ENCODE results near the gene MLH3.
A peak's percentile ranks its signal among the peaks of the same experiment; 100 is the strongest.

The MLH3 gene

GRCh38 chr14:74984236-74985027 is 66.8 kb downstream of the MLH3 start:
- Histone ChIP-seq H3K9me3 (ENCODE audit: low read length) (no peaks in the 10 kb centered on the region), H2AFZ (ENCODE audit: low read depth, low read length) (no peak overlapping the region), H3K36me3 (ENCODE audit: insufficient read depth, low read length) (no peaks in the 10 kb centered on the region), H3K4me3 (ENCODE audit: low read length) (no peak overlapping the region), H3K4me1 (ENCODE audit: insufficient read depth, low read length) (peaks cover 11% of the 10 kb centered on the region), H3K27me3 (ENCODE audit: insufficient read depth, low read length) (no peaks in the 10 kb centered on the region)

DNA sequence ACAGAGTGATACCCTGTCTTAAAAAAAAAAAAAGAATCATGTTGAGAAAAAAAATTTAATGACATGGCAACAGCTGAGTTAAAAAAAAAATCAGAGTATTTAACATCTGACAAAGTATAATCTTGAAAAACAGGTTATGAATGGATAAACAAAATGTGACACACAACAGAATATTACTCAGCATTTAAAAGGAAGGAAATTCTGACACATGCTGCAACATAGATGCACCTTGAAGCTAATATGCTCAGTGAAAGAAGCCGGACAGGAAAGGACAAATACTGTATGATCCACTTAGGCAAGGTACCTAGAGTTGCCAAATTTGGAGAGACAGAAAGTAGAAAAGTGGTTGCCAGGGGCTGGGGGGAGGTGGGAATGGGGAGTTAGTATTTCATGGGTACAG is 67.9 kb downstream of the MLH3 start:
- Histone ChIP-seq H2AFZ (ENCODE audit: low read depth, low read length) (no peak overlapping the region), H3K36me3 (ENCODE audit: insufficient read depth, low read length) (no peaks in the 10 kb centered on the region), H3K4me3 (ENCODE audit: low read length) (no peak overlapping the region), H3K27me3 (ENCODE audit: insufficient read depth, low read length) (no peaks in the 10 kb centered on the region), H3K4me1 (ENCODE audit: insufficient read depth, low read length) (peaks cover 15% of the 10 kb centered on the region), H3K9me3 (ENCODE audit: low read length) (no peaks in the 10 kb centered on the region)

GRCh38 chr14:74982661-74983060 is 68.6 kb downstream of the MLH3 start:
- peaks cover 15% of the 10 kb centered on the region for H3K4me1 ChIP-seq (ENCODE audit: insufficient read depth, low read length)
- no peaks in the 10 kb centered on the region for H3K36me3 ChIP-seq (ENCODE audit: insufficient read depth, low read length)
- no peak overlapping the region for H2AFZ ChIP-seq (ENCODE audit: low read depth, low read length)

DNA sequence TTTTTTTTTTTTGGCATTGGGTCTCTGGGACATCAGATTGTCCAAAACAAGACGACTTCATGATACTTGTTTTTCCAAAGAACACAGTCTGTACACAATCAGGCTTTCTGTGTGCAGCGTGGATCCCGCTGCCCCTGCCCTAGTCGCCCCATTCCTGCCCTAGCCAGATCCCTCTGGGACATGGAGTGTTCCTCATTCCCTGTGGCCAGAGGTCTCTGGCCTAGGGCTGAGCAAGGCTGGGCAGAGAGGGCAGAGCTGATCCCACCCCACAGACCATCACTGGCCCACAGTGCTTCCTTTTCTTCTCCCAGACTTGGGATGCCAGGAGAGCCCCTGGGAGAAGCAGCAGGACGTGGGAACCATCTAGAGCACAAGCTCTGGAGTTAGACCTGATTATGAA is 69.4 kb downstream of the MLH3 start:
- H2AFZ ChIP-seq (ENCODE audit: low read depth, low read length), result no peak overlapping the region
- no peaks in the 10 kb centered on the region for H3K36me3 ChIP-seq (ENCODE audit: insufficient read depth, low read length)
- H3K9me3 ChIP-seq (ENCODE audit: low read length), result no peaks in the 10 kb centered on the region
- H3K27me3 ChIP-seq (ENCODE audit: insufficient read depth, low read length), result no peaks in the 10 kb centered on the region
- H3K4me3 ChIP-seq (ENCODE audit: low read length), result no peak overlapping the region
- H3K4me1 ChIP-seq (ENCODE audit: insufficient read depth, low read length), result peaks cover 19% of the 10 kb centered on the region

More at GRCh38 chr14:74982661-74983060, 68.6 kb downstream of the MLH3 start:
- Histone ChIP-seq H3K27me3 (ENCODE audit: insufficient read depth, low read length) (no peaks in the 10 kb centered on the region), H3K4me3 (ENCODE audit: low read length) (no peak overlapping the region), H3K9me3 (ENCODE audit: low read length) (no peaks in the 10 kb centered on the region)

DNA sequence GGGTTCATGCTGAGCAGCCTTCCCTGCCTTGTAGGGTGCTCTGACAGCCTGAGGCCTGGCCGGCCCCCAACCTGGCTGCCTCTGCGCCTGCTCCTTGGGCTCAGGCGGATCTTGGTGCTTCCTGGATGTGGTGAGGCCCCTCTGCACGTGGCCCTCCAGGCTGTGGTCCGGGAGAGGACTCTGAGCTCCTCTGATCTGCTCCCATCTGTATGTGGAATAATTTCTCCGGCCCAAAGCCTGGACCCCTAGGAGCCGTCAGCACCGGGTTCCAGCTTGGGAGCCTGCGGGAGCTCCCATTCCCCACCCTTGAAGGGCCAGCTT is 69.8 kb downstream of the MLH3 start:
- H3K4me1 ChIP-seq (ENCODE audit: insufficient read depth, low read length), result peaks cover 23% of the 10 kb centered on the region
- no peak overlapping the region for H3K4me3 ChIP-seq (ENCODE audit: low read length)

GRCh38 chr14:74980731-74981461 is 70.4 kb downstream of the MLH3 start:
- Histone ChIP-seq H3K4me1 (ENCODE audit: insufficient read depth, low read length) (peaks cover 28% of the 10 kb centered on the region), H3K9me3 (ENCODE audit: low read length) (no peaks in the 10 kb centered on the region), H3K4me3 (ENCODE audit: low read length) (no peak overlapping the region)

More for the DNA sequence above, 69.8 kb downstream of the MLH3 start:
- H3K36me3 ChIP-seq (ENCODE audit: insufficient read depth, low read length), result no peaks in the 10 kb centered on the region
- no peaks in the 10 kb centered on the region for H3K9me3 ChIP-seq (ENCODE audit: low read length)
- H2AFZ ChIP-seq (ENCODE audit: low read depth, low read length), result no peak overlapping the region
- no peaks in the 10 kb centered on the region for H3K27me3 ChIP-seq (ENCODE audit: insufficient read depth, low read length)

GRCh38 chr14:74980398-74980730 is 70.9 kb downstream of the MLH3 start:
- no peaks in the 10 kb centered on the region for H3K9me3 ChIP-seq (ENCODE audit: low read length)
- no peak overlapping the region for H3K4me3 ChIP-seq (ENCODE audit: low read length)
- H2AFZ ChIP-seq (ENCODE audit: low read depth, low read length), result peak overlapping the region; percentile 49
- H3K27me3 ChIP-seq (ENCODE audit: insufficient read depth, low read length), result no peaks in the 10 kb centered on the region
- no peaks in the 10 kb centered on the region for H3K36me3 ChIP-seq (ENCODE audit: insufficient read depth, low read length)
- peaks cover 33% of the 10 kb centered on the region for H3K4me1 ChIP-seq (ENCODE audit: insufficient read depth, low read length)

More at GRCh38 chr14:74980731-74981461, 70.4 kb downstream of the MLH3 start:
- Histone ChIP-seq H3K36me3 (ENCODE audit: insufficient read depth, low read length) (no peaks in the 10 kb centered on the region), H2AFZ (ENCODE audit: low read depth, low read length) (peak overlapping the region; percentile 49), H3K27me3 (ENCODE audit: insufficient read depth, low read length) (no peaks in the 10 kb centered on the region)

DNA sequence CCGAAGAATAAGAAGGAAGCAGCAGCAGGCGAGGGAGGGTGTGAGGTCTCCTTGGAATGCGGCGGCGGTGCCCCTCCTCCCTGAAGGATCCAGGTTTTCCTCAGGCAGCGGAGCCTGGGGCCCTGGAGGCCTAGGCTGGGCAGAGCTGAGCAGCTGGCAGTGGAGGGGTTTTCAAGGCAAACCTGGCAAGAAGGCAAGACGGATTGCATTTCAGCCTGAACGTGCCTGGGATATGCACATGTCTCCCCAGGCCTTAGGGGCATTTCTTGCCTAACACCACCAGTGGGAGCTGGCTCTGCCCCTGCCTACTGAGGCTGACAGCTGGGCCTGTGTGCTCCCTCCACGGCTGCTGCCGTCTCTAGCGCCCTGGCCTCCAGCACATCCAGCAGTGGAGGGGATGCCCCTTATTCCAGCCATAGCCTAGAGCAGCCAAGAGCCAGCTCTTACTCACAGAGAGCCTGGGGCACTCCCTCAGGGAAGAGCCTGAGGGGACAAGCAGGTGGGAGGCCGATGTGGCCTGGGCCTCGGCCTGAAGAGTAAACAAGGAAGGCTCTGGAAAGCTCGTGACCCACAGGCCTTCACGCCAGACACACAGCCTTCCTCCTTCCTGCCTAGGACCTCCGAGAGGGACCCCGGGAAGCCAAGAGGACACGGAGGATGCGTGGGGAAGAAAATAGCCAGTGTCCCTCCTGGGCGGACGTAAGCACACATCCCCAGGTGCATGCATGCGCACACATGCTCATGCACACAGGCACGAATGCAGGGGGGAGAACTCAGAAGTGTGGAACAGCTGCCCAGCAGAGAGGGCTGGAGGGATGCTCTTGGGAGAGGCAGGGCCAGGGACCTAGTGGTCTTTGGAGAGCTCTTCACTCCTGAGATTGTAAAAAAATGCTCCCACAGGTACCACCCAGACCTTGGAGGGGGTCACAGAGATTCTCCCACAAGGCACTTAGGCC is 71.5 kb downstream of the MLH3 start:
- Histone ChIP-seq H3K36me3 (ENCODE audit: insufficient read depth, low read length) (no peaks in the 10 kb centered on the region), H3K4me1 (ENCODE audit: insufficient read depth, low read length) (peaks cover 40% of the 10 kb centered on the region), H3K4me3 (ENCODE audit: low read length) (no peak overlapping the region), H2AFZ (ENCODE audit: low read depth, low read length) (peak overlapping the region; percentile 49), H3K27me3 (ENCODE audit: insufficient read depth, low read length) (no peaks in the 10 kb centered on the region), H3K9me3 (ENCODE audit: low read length) (no peaks in the 10 kb centered on the region)

DNA sequence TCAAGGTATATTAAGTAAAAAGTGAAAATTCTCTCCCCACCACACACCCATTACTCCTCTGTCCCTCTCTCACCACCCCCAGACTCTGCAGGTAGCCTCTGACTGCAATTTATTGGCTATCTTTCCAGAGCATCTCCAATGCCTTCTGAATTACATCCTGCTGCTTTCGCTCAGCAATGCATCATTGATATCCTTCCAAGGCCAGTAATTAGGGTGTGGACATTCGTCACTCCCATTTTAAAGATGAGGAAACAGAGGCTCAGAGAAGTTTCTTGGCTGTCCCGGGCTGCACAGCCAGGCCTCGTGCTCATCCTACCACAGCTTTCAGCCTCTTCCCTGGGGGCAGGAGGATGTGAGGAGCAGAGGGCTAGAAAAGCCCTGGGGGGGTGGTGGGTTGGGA is 72.2 kb downstream of the MLH3 start:
- no peaks in the 10 kb centered on the region for H3K36me3 ChIP-seq (ENCODE audit: insufficient read depth, low read length)
- H3K4me1 ChIP-seq (ENCODE audit: insufficient read depth, low read length), result peaks cover 47% of the 10 kb centered on the region
- no peak overlapping the region for H2AFZ ChIP-seq (ENCODE audit: low read depth, low read length)
- H3K4me3 ChIP-seq (ENCODE audit: low read length), result no peak overlapping the region
- no peaks in the 10 kb centered on the region for H3K9me3 ChIP-seq (ENCODE audit: low read length)
- H3K27me3 ChIP-seq (ENCODE audit: insufficient read depth, low read length), result no peaks in the 10 kb centered on the region

- Histone ChIP-seq H3K27me3 (ENCODE audit: insufficient read depth, low read length) (no peaks in the 10 kb centered on the region), H3K4me1 (ENCODE audit: insufficient read depth, low read length) (peaks cover 52% of the 10 kb centered on the region), H3K9me3 (ENCODE audit: low read length) (no peaks in the 10 kb centered on the region), H2AFZ (ENCODE audit: low read depth, low read length) (no peak overlapping the region), H3K36me3 (ENCODE audit: insufficient read depth, low read length) (no peaks in the 10 kb centered on the region), H3K4me3 (ENCODE audit: low read length) (no peak overlapping the region)
Observed at GRCh38 chr14:74978416-74978947, 72.8 kb downstream of the MLH3 start.

DNA sequence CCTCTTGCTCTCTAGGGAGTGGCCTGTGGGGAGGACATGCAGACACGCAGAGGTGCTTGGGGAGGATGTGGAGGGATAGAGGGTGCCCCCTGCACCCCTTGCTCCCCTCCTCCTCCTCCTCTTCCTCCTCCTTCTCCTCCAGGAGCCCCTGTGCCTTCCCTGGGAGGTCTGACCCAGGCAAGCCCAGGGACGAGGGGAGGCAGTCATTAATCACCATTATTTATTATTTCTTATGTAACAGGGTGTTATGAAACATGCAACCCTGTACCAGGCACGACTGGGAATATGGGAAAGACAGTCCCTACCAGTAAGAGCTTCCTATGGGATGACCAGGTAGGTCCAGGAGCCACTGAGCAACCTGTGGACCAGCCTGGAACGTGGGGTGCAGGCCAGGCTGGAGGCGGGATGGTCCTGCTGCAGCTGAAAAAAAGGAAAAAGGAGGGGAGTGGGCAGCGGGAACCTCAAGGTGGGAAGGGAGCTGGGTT is 73.3 kb downstream of the MLH3 start:
- peaks cover 57% of the 10 kb centered on the region for H3K4me1 ChIP-seq (ENCODE audit: insufficient read depth, low read length)
- no peaks in the 10 kb centered on the region for H3K9me3 ChIP-seq (ENCODE audit: low read length)
- H3K27me3 ChIP-seq (ENCODE audit: insufficient read depth, low read length), result no peaks in the 10 kb centered on the region
- no peaks in the 10 kb centered on the region for H3K36me3 ChIP-seq (ENCODE audit: insufficient read depth, low read length)
- no peak overlapping the region for H2AFZ ChIP-seq (ENCODE audit: low read depth, low read length)
- no peak overlapping the region for H3K4me3 ChIP-seq (ENCODE audit: low read length)

DNA sequence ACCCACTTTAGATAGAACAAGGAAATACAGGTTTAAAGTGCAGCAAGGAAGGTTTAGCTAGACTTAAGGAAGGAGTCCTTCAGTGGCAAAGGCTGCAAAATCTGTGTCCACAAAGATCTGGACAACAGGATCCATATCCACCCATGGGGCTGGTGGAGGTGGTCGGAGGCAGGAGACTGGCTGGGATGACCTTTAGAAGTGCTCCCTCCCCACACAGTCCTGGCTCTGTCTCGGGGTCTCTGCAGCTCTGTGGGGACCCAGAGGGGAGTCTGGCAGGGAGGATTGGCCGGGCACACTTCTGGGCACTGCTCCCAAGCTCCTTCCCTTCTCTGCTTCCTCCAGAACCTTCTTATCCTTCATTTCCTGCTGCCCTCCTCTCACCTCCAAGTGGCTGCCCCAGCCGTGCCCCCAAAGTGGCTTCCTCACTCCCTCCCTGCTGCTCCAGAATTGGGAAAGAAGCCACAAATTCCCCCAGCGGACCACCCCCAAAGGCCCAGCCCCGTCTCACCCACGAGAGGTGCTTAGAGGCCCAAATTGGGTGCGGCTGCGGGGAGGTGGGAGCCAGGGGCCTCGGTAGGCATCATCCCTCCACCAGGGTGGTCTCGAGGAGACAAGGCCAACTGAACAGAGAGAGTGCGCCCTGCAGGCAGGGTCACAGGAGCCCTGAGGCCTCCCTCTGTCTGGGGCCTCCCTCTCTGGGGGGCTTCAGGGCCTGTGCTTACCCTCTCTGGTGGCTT is 73.9 kb downstream of the MLH3 start:
- Histone ChIP-seq H3K4me1 (ENCODE audit: insufficient read depth, low read length) (peaks cover 62% of the 10 kb centered on the region), H3K36me3 (ENCODE audit: insufficient read depth, low read length) (no peaks in the 10 kb centered on the region), H3K27me3 (ENCODE audit: insufficient read depth, low read length) (no peaks in the 10 kb centered on the region), H3K4me3 (ENCODE audit: low read length) (no peak overlapping the region), H3K9me3 (ENCODE audit: low read length) (no peaks in the 10 kb centered on the region), H2AFZ (ENCODE audit: low read depth, low read length) (no peak overlapping the region)
